Calu3 (cell line): ENCODE results near the gene JAK2. TPM values are rescaled to one million over a fixed set of nuclear protein-coding genes. Genes with fewer than 3 reads are reported as not detected.

ENCODE experiments used
- BruUV-seq: library from RNA; stranded (reverse); fragments of 400-500 nt; replicated peaks from 2 replicates; lab custom pipeline; 2021; lab: Mats Ljungman, UMichigan
- CTCF ChIA-PET: fragments of 300-600 bp; sonication (Branson Sonifier 250); formaldehyde crosslinking; loops from one replicate; lab custom pipeline; 2022; ENCODE audit warnings: antibody characterized with exemption; lab: Charles Lee
- DNase-seq: peaks from one replicate; pipeline ENCODE4 v3.0.0; 2022
- H3K27ac Mint-ChIP-seq: one replicate; pipeline ENCODE4 v1.8.0; 2022; ENCODE audit warnings: mixed read lengths; ENCODE audit not compliant: unreplicated experiment
- H3K27me3 Mint-ChIP-seq: one replicate; pipeline ENCODE4 v1.8.0; 2022; ENCODE audit warnings: mixed read lengths; ENCODE audit not compliant: unreplicated experiment
- H3K36me3 Mint-ChIP-seq: one replicate; pipeline ENCODE4 v1.8.0; 2022; ENCODE audit warnings: mild to moderate bottlenecking, moderate library complexity, mixed read lengths; ENCODE audit not compliant: insufficient read depth, unreplicated experiment
- H3K4me1 Mint-ChIP-seq: one replicate; pipeline ENCODE4 v1.8.0; 2022; ENCODE audit warnings: mild to moderate bottlenecking, low read depth, mixed read lengths; ENCODE audit not compliant: unreplicated experiment
- H3K4me3 Mint-ChIP-seq: one replicate; pipeline ENCODE4 v1.8.0; 2022; ENCODE audit warnings: mild to moderate bottlenecking, low read depth, moderate library complexity, mixed read lengths; ENCODE audit not compliant: unreplicated experiment
- H3K9me3 Mint-ChIP-seq: one replicate; pipeline ENCODE4 v1.8.0; 2022; ENCODE audit warnings: low read depth, mixed read lengths; ENCODE audit not compliant: unreplicated experiment
- CTCF ChIP-seq: fragments of 200-600 bp; IDR thresholded peaks from one replicate; pipeline ENCODE4 v1.8.0; 2022; ENCODE audit warnings: antibody characterized with exemption; ENCODE audit not compliant: unreplicated experiment
- intact Hi-C: fragments of 100-400 bp; cut with micrococcal nuclease; formaldehyde crosslinking; loops from one replicate; pipeline ENCODE4 v1.10.0; 2022; ENCODE audit not compliant: unreplicated experiment
- total RNA-seq: library from RNA; stranded (reverse); gene quantifications from 2 replicates; pipeline ENCODE4 v1.2.3, GENCODE V29; 2022

The JAK2 gene
- total RNA-seq, 1 experiment from 2014 or later = 6.3 TPM

DNA sequence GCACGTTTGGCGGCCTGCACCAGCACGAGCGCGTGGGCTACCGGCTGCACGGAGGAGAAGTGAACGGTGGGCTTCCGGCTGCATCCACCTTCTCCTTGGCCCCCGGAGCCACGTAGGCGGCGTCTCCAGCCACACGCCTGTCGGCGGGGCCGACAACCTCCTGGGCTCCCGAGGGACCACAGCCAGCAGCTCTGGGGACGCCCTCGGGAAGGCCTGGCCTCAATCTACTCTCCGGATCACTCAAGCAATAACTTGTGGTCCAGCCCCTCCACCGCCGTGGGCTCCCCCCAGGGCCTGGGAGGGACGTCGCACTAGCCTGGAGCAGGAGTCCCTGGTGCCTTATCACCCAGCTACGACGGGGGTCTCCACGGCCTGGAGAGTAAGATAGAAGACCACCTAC lies 126.6 kb downstream of the JAK2 start:
- intact Hi-C loops = no loop called here
- H3K4me1 Mint-ChIP-seq = no peaks in the 10 kb centered on the region
- no peak overlapping the region for H3K4me3 Mint-ChIP-seq
- H3K27ac Mint-ChIP-seq = no peak overlapping the region
- TF ChIP-seq CTCF = no peak
- BruUV-seq = no TSS peak
- no peaks in the 10 kb centered on the region for H3K36me3 Mint-ChIP-seq
- H3K27me3 Mint-ChIP-seq = no peaks in the 10 kb centered on the region
- H3K9me3 Mint-ChIP-seq = no peaks in the 10 kb centered on the region
- no peak for DNase-seq
- CTCF ChIA-PET = no interaction called here

DNA sequence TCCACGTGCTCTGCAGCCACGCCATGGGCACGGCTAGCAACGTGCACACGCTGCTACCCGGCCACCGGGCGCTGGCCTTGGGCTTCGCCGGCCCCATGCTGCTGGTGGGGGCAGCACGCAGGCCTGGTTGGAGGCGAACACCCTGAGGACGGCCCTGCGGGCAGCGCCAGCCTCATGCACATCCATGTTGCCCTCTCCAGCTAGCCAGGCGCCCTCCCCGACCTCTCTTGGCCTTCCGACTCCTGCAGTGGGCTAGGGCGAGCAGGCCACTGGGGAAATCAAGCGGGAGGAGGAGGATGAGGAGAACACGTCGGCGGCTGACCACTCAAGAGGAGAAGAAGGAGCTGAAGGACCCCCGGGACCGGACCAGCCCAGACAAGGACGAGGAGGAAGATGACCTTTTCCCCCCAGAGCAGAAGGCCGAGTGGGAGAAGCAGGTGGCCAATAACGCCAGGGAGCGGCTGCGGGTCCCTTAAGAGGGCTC lies 127.1 kb downstream of the JAK2 start:
- TF ChIP-seq CTCF = no peak
- H3K4me3 Mint-ChIP-seq = no peak overlapping the region
- CTCF ChIA-PET = no interaction called here
- H3K27ac Mint-ChIP-seq = no peak overlapping the region
- intact Hi-C loops = no loop called here
- no peaks in the 10 kb centered on the region for H3K27me3 Mint-ChIP-seq
- H3K4me1 Mint-ChIP-seq = no peaks in the 10 kb centered on the region
- no peaks in the 10 kb centered on the region for H3K36me3 Mint-ChIP-seq
- H3K9me3 Mint-ChIP-seq = no peaks in the 10 kb centered on the region
- no peak for DNase-seq
- no TSS peak for BruUV-seq

- CTCF ChIA-PET = no interaction called here
- no peak overlapping the region for H3K4me3 Mint-ChIP-seq
- no peaks in the 10 kb centered on the region for H3K9me3 Mint-ChIP-seq
- TF ChIP-seq CTCF = no peak
- intact Hi-C loops = no loop called here
- no peaks in the 10 kb centered on the region for H3K4me1 Mint-ChIP-seq
- no peaks in the 10 kb centered on the region for H3K36me3 Mint-ChIP-seq
- no peaks in the 10 kb centered on the region for H3K27me3 Mint-ChIP-seq
- no peak for DNase-seq
- no TSS peak for BruUV-seq
- H3K27ac Mint-ChIP-seq = no peak overlapping the region
Measured at GRCh38 chr9:5112646-5113045, 127.6 kb downstream of the JAK2 start.

GRCh38 chr9:5113523-5113922 lies 128.5 kb downstream of the JAK2 start:
- Mint-ChIP-seq H3K4me1 (no peaks in the 10 kb centered on the region), H3K4me3 (no peak overlapping the region), H3K27ac (no peak overlapping the region), H3K36me3 (no peaks in the 10 kb centered on the region), H3K9me3 (no peaks in the 10 kb centered on the region), H3K27me3 (no peaks in the 10 kb centered on the region)
- CTCF ChIA-PET = no interaction called here
- DNase-seq = no peak
- intact Hi-C loops = no loop called here
- no peak for TF ChIP-seq CTCF
- BruUV-seq = no TSS peak
